Inflammatory macrophage treated with lipopolysaccharide for 1 hour (primary cell): ENCODE results near the gene IQGAP1.

ENCODE experiments used
- DNase-seq, 2 donors: peaks; one replicate each; pipeline ENCODE4 v3.0.0-alpha.2; 2020 to 2022

The IQGAP1 gene

GRCh38 chr15:90540768-90541167 is 152.7 kb downstream of the IQGAP1 start:
- no peak for DNase-seq

GRCh38 chr15:90545095-90545494 is 157.1 kb downstream of the IQGAP1 start:
- no peak for DNase-seq

GRCh38 chr15:90547540-90547939 is 159.5 kb downstream of the IQGAP1 start:
- DNase-seq = no peak

- peak in 1 of 2 donors; percentile 56 for DNase-seq
Observed at GRCh38 chr15:90550919-90551318, 162.9 kb downstream of the IQGAP1 start.
